Activated CD4-positive, CD25-positive, alpha-beta regulatory T cell treated with anti-CD3 and anti-CD28 coated beads, Interleukin-2, amount 50 U/mL, for 24 hours (primary cell): Measurements from ENCODE around the gene PDK3.

ENCODE experiments used
- ATAC-seq, 2 donors: fragments of 150-1000 bp; cut with Tn5 transposase; one replicate each; pipeline ENCODE4 v1.10.0; 2021; ENCODE audit warnings: mild to moderate bottlenecking in 1 of 2, moderate library complexity in 1 of 2

Gene PDK3

GRCh38 chrX:24464836-24465531 lies at the start of gene PDK3:
Gene PDK3, plus strand, starts transcription at chrX:24465286. Its CDS starts 170 bp downstream, at chrX:24465456.
- peak; percentile 95 for ATAC-seq

- ATAC-seq, result no peak
Observed at GRCh38 chrX:24415921-24416320, 49.2 kb upstream of the PDK3 start.

GRCh38 chrX:24423960-24424359 lies 41.1 kb upstream of the PDK3 start:
- ATAC-seq, result no peak

- no peak for ATAC-seq
Observed at GRCh38 chrX:24424948-24425347, 40.1 kb upstream of the PDK3 start.

- ATAC-seq, result no peak
Observed at GRCh38 chrX:24425806-24426205, 39.3 kb upstream of the PDK3 start.

GRCh38 chrX:24426340-24426913 lies 38.7 kb upstream of the PDK3 start:
- no peak for ATAC-seq

GRCh38 chrX:24426921-24427746 lies 38.0 kb upstream of the PDK3 start:
- no peak for ATAC-seq

GRCh38 chrX:24427747-24428019 lies 37.4 kb upstream of the PDK3 start:
- no peak for ATAC-seq

- no peak for ATAC-seq
Observed at GRCh38 chrX:24428516-24428915, 36.6 kb upstream of the PDK3 start.

- no peak for ATAC-seq
Observed at GRCh38 chrX:24435060-24435459, 30.0 kb upstream of the PDK3 start.

- ATAC-seq, result no peak
Observed at GRCh38 chrX:24443918-24444317, 21.2 kb upstream of the PDK3 start.

GRCh38 chrX:24444645-24445044 lies 20.4 kb upstream of the PDK3 start:
- ATAC-seq, result no peak

GRCh38 chrX:24448762-24449250 lies 16.3 kb upstream of the PDK3 start:
- ATAC-seq, result no peak

- ATAC-seq, result no peak
Observed at GRCh38 chrX:24463077-24463476, 2.0 kb upstream of the PDK3 start.

GRCh38 chrX:24464498-24464835 lies 619 bp upstream of the PDK3 start:
- no peak for ATAC-seq

GRCh38 chrX:24465532-24465865 lies 413 bp downstream of the PDK3 start:
- ATAC-seq, result no peak

- no peak for ATAC-seq
Observed at GRCh38 chrX:24466025-24466424, 939 bp downstream of the PDK3 start.

- no peak for ATAC-seq
Observed at GRCh38 chrX:24468245-24468644, 3.2 kb downstream of the PDK3 start.

GRCh38 chrX:24471808-24472207 lies 6.7 kb downstream of the PDK3 start:
- peak in 1 of 2 donors; percentile 38 for ATAC-seq

- ATAC-seq, result no peak
Observed at GRCh38 chrX:24475480-24475879, 10.4 kb downstream of the PDK3 start.

GRCh38 chrX:24478509-24478908 lies 13.4 kb downstream of the PDK3 start:
- ATAC-seq, result no peak

- ATAC-seq, result peak; percentile 85 to 90
Observed at GRCh38 chrX:24479924-24480323, 14.8 kb downstream of the PDK3 start.

- ATAC-seq, result peak in 1 of 2 donors; percentile 5
Observed at GRCh38 chrX:24480400-24480865, 15.3 kb downstream of the PDK3 start.

GRCh38 chrX:24482823-24483415 lies 17.8 kb downstream of the PDK3 start:
- ATAC-seq, result peak; percentile 18 to 65
